GM04504 (cell line): ENCODE measurements around the gene PALM.
"Not testable (repeated sequence)": the region's sequence is repeated elsewhere in the genome, so short reads cannot be mapped to it uniquely, and the experiment has no call there.

Experiments used
- DNase-seq: peaks from one replicate; pipeline ENCODE4 v3.0.0-alpha.2; 2012; ENCODE audit warnings: low read depth

The PALM gene

GRCh38 chr19:732148-733069 lies 23.7 kb downstream of the PALM start:
- DNase-seq: no peak

GRCh38 chr19:734716-735115 lies 26.0 kb downstream of the PALM start:
- no peak for DNase-seq

GRCh38 chr19:736125-736524 lies 27.4 kb downstream of the PALM start:
- DNase-seq: no peak

- no peak for DNase-seq
Measured at GRCh38 chr19:737591-738093, 28.9 kb downstream of the PALM start.

GRCh38 chr19:738509-739128 lies 29.9 kb downstream of the PALM start:
- no peak for DNase-seq

- DNase-seq: no peak
Measured at GRCh38 chr19:739998-740715, 31.4 kb downstream of the PALM start.

GRCh38 chr19:740816-741505 lies 32.2 kb downstream of the PALM start:
- DNase-seq: not testable (repeated sequence)

GRCh38 chr19:741506-742131 lies 32.9 kb downstream of the PALM start:
- DNase-seq: no peak

- no peak for DNase-seq
Measured at GRCh38 chr19:742540-743075, 33.9 kb downstream of the PALM start.

- no peak for DNase-seq
Measured at GRCh38 chr19:743168-743687, 34.5 kb downstream of the PALM start.

- not testable (repeated sequence) for DNase-seq
Measured at GRCh38 chr19:745138-745537, 36.4 kb downstream of the PALM start.

- no peak for DNase-seq
Measured at GRCh38 chr19:746208-746819, 37.6 kb downstream of the PALM start.

- no peak for DNase-seq
Measured at GRCh38 chr19:746956-747355, 38.2 kb downstream of the PALM start.

GRCh38 chr19:747432-748273 lies 38.9 kb downstream of the PALM start:
- DNase-seq: no peak

GRCh38 chr19:748274-748598 lies 39.5 kb downstream of the PALM start:
- DNase-seq: no peak

GRCh38 chr19:749811-750210 lies 41.1 kb downstream of the PALM start:
- no peak for DNase-seq

- no peak for DNase-seq
Measured at GRCh38 chr19:750640-751423, 42.1 kb downstream of the PALM start, which contains the start of gene MISP. Gene MISP, plus strand, starts transcription at chr19:751112. Its CDS starts 5,835 bp downstream, at chr19:756947.

- peak; percentile 73 for DNase-seq
Measured at GRCh38 chr19:751501-752341, 43.0 kb downstream of the PALM start.
